Smooth muscle cell (in vitro differentiated cells): ENCODE data around the gene SACM1L. TPM values are rescaled to one million over a fixed set of nuclear protein-coding genes. Genes with fewer than 3 reads are reported as not detected.
"Not testable (repeated sequence)": the region's sequence is repeated elsewhere in the genome, so short reads cannot be mapped to it uniquely, and the experiment has no call there.

ENCODE experiments used
- DNase-seq: peaks from one replicate; lab custom pipeline; 2025; ENCODE audit not compliant: unreplicated experiment; lab: John Stamatoyannopoulos, UW
- H2AFZ ChIP-seq: fragments of 200-600 bp; sonication (generic); 2 replicates; pipeline ENCODE4 v1.6.0; 2016; ENCODE audit warnings: antibody characterized with exemption, low read depth, mild to moderate bottlenecking
- H3F3A ChIP-seq: fragments of 200-600 bp; sonication (generic); 2 replicates; pipeline ENCODE4 v1.6.0; 2017; ENCODE audit warnings: antibody characterized with exemption, low read depth
- H3K27ac ChIP-seq: fragments of 200-600 bp; sonication (generic); 2 replicates; pipeline ENCODE4 v1.5.1; 2016; ENCODE audit warnings: low read depth, mild to moderate bottlenecking
- H3K27me3 ChIP-seq: fragments of 200-600 bp; sonication (generic); 2 replicates; pipeline ENCODE4 v1.6.1; 2016; ENCODE audit warnings: low read depth, mild to moderate bottlenecking
- H3K36me3 ChIP-seq: fragments of 200-600 bp; sonication (generic); 2 replicates; pipeline ENCODE4 v1.5.1; 2016; ENCODE audit warnings: low read depth
- H3K4me1 ChIP-seq: fragments of 200-600 bp; sonication (generic); 2 replicates; pipeline ENCODE4 v1.5.1; 2016; ENCODE audit warnings: low read depth
- H3K4me2 ChIP-seq: fragments of 200-600 bp; sonication (generic); 2 replicates; pipeline ENCODE4 v1.6.0; 2016; ENCODE audit warnings: mild to moderate bottlenecking
- H3K4me3 ChIP-seq: fragments of 200-600 bp; sonication (generic); 2 replicates; pipeline ENCODE4 v1.5.1; 2016; ENCODE audit warnings: mild to moderate bottlenecking
- H3K79me2 ChIP-seq: fragments of 200-600 bp; sonication (generic); 2 replicates; pipeline ENCODE4 v1.6.0; 2016; ENCODE audit warnings: low read depth, mild to moderate bottlenecking
- H3K9ac ChIP-seq: fragments of 200-600 bp; sonication (generic); 2 replicates; pipeline ENCODE4 v1.6.0; 2016; ENCODE audit warnings: low read depth
- H3K9me3 ChIP-seq: fragments of 200-600 bp; sonication (generic); replicated peaks from 2 replicates; pipeline ENCODE4 v1.5.1; 2016; ENCODE audit warnings: low read depth
- H4K20me1 ChIP-seq: fragments of 200-600 bp; sonication (generic); 2 replicates; pipeline ENCODE4 v1.6.0; 2016; ENCODE audit warnings: low read depth
- CTCF ChIP-seq: fragments of 200-600 bp; sonication (generic); IDR thresholded peaks from 2 replicates; pipeline ENCODE4 v1.5.1; 2017; ENCODE audit warnings: borderline replicate concordance, mild to moderate bottlenecking, antibody characterized with exemption; ENCODE audit not compliant: insufficient read depth, poor library complexity, severe bottlenecking
- WGBS: methylation state at CpG from one replicate; pipeline ENCODE4 v1.1.7; 2016; ENCODE audit warnings: low lambda C conversion rate; 5-methylcytosine and 5-hydroxymethylcytosine counted together
- polyA plus RNA-seq: library from polyadenylated mRNA; unstranded; fragments of >200 nt; fragmentation: Nextera tagmentation; extraction: Ambion mirVana; gene quantifications from 2 replicates; pipeline ENCODE4 v1.2.1, GENCODE V29; 2016
- total RNA-seq: library from RNA; depleted of rRNA; stranded (reverse); fragments of >200 nt; gene quantifications from 2 replicates; pipeline ENCODE4 v1.2.3, GENCODE V29; 2014

The SACM1L gene
- total and polyA plus RNA-seq, 2 experiments from 2014 or later: 12.9 to 24.7 TPM

- WGBS: 94% methylated on average over 8 of the region's 8 CpGs
- H2AFZ ChIP-seq: no peak overlapping the region
Observed at GRCh38 chr3:45748068-45748467, 58.9 kb downstream of the SACM1L start.

DNA sequence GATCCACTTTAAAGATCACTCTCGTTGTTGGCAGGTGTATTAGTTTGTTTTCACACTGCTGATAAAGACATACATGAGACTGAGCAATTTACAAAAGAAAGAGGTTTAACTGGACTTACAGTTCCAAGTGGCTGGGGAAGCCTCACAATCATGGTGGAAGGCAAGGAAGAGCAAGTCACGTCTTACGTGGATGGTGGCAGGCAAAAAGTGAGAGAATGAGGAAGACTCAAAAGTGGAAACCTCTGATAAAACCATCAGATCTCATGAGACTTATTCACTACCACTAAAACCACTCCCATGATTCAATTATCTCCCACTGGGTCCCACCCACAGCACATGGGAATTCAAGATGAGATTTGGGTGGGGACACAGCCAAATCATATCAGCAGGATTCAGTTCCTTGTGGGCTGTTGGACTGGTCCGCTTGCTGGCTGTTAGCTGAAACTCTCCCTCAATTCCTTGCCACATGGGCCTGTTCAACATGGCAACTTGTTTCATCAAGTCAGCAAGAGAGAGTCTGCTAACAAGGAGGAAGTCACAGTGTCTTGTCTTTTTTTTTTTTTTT is 59.9 kb downstream of the SACM1L start:
- H3K9me3 ChIP-seq, H2AFZ ChIP-seq, H3F3A ChIP-seq, H3K4me3 ChIP-seq, H3K4me2 ChIP-seq, H3K36me3 ChIP-seq, DNase-seq, H3K27me3 ChIP-seq, H3K79me2 ChIP-seq, H3K9ac ChIP-seq, H3K27ac ChIP-seq, H4K20me1 ChIP-seq, H3K4me1 ChIP-seq: not testable (repeated sequence)
- 92% methylated on average over 4 of the region's 4 CpGs for WGBS

More at GRCh38 chr3:45748068-45748467, 58.9 kb downstream of the SACM1L start:
- Histone ChIP-seq H3K9me3 (no peaks in the 10 kb centered on the region), H3F3A (no peaks in the 10 kb centered on the region), H3K9ac (no peak overlapping the region), H3K4me3 (no peak overlapping the region), H3K27ac (no peak overlapping the region), H3K27me3 (no peaks in the 10 kb centered on the region), H4K20me1 (no peaks in the 10 kb centered on the region), H3K79me2 (no peaks in the 10 kb centered on the region), H3K36me3 (peaks cover 8% of the 10 kb centered on the region), H3K4me1 (no peaks in the 10 kb centered on the region), H3K4me2 (no peak overlapping the region)
- no peak for DNase-seq
- no peak for TF ChIP-seq CTCF

GRCh38 chr3:45749880-45750279 is 60.7 kb downstream of the SACM1L start:
- no peak overlapping the region for H3K4me2 ChIP-seq
- H2AFZ ChIP-seq: no peak overlapping the region
- no peaks in the 10 kb centered on the region for H3K79me2 ChIP-seq
- no peaks in the 10 kb centered on the region for H4K20me1 ChIP-seq
- H3K27me3 ChIP-seq: no peaks in the 10 kb centered on the region
- WGBS: 92% methylated on average over 4 of the region's 4 CpGs
- H3K27ac ChIP-seq: no peak overlapping the region
- H3K9me3 ChIP-seq: no peaks in the 10 kb centered on the region
- H3K36me3 ChIP-seq: no peaks in the 10 kb centered on the region
- no peak for TF ChIP-seq CTCF
- no peaks in the 10 kb centered on the region for H3K4me1 ChIP-seq
- H3K9ac ChIP-seq: no peak overlapping the region
- no peaks in the 10 kb centered on the region for H3F3A ChIP-seq
- no peak for DNase-seq
- no peak overlapping the region for H3K4me3 ChIP-seq

DNA sequence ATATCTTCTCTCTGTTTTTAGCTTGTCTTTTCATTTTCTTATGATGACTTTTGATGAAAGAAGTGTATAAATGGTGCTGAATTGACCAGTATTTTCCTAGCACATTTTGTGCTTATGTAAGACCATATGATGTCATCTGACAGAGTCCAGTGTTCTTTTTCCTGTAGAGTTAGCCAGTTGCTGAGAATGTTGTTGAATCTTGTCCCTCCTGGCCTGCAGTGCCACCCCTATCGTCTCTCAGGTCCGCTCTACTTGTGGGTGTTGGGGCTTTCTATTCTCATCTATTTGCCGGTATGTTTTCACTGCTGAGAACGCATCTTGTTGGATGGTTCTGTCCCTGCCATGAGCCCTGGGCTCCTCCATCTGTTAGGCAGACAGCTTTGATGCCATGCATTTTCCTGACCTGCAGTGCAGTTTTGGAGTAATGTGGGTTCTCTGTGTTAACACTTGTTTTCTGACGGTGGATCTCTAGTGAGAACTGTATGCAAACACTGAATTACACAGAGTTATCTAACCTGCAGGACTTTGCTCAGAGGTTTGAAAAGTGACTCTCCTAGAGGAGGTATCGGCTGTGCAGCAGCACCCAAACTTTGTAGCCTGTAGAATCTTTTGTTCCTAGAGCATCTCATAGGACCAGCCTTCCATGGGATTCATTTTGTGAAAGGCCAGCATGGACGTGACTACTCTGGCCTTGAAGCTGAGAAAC is 62.5 kb downstream of the SACM1L start:
- H4K20me1 ChIP-seq: no peaks in the 10 kb centered on the region
- no peak for TF ChIP-seq CTCF
- no peaks in the 10 kb centered on the region for H3K79me2 ChIP-seq
- H2AFZ ChIP-seq: no peak overlapping the region
- WGBS: 93% methylated on average over 7 of the region's 7 CpGs
- no peak overlapping the region for H3K9ac ChIP-seq
- H3K4me3 ChIP-seq: no peak overlapping the region
- no peaks in the 10 kb centered on the region for H3F3A ChIP-seq
- H3K4me1 ChIP-seq: no peaks in the 10 kb centered on the region
- DNase-seq: no peak
- no peaks in the 10 kb centered on the region for H3K36me3 ChIP-seq
- H3K27me3 ChIP-seq: no peaks in the 10 kb centered on the region
- H3K4me2 ChIP-seq: no peak overlapping the region
- H3K27ac ChIP-seq: no peak overlapping the region
- no peaks in the 10 kb centered on the region for H3K9me3 ChIP-seq
